ENCODE data around the gene CEP152.
A peak's percentile ranks its signal among the peaks of the same experiment; 100 is the strongest.

The CEP152 gene

DNA sequence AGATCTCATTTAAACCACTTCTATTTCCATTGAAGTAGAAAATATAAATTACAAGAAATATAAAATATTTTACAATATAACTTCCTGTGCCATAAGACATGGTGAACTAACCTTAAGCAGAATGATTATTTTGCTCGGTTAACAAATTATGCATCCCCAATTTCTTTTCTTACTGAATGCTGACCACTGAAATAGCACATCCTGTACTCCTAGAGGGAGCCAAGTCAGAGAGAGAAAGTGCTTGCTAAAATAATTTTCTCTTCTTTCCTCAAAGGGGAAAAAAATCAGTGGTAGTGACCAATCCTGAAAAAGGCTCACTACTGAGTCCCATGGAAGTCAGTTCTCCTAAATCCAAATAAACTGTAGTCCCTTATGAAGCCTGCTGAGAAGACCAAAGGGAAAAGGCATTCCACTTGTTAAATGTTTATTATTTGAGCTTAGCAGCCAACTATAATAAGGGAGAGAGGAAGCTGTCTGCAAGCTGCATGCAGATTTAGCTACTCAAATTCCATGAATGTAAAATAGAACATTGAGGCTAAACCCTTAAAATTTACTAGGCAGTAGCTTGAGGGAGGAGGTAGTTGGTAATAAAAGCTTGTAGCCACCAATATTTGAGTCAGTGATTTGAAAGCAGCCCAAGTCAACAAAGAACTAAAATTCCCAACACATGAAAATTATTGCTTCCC, 33.1 kb downstream of the CEP152 start:
- no peak for DNase-seq (ENCODE audit: low read depth)

DNA sequence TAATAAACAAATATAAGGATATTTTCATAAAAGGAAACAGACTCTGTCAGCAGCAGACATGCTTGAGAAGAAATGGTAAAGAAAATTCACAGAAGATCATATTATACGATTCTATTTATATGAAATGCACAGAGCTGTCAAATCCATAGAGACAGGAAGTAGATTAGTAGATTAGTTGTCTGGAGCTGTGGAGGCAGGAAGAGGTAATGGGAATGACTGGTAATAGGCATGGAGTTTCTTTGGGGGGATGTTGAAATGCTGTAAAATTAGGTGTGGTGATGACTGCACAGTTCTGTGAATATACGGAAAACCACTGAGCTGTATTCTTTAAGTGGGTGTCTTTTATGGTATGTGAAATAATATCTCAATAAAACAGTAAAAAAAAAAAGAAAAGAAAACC, 35.3 kb downstream of the CEP152 start:
- no peak for DNase-seq (ENCODE audit: low read depth)

DNA sequence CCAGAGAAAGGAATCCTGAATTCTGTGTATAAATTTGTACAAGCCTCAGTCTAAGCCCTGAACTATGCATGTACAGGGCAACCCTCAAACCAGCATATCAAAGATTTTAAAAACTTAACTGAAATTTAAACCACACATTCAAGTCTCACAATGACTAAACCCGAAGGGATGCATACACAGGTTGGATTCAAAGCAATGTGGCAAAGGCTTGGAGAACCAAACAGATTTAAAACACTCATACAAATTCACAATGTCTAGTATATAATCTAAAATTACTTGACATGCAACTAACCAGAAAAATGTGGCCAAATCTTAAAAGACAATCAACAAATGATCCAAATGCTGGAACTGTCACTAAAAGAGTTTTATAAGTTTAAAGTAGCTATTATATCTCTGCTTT, 36.4 kb downstream of the CEP152 start:
- no peak for DNase-seq (ENCODE audit: low read depth)

DNA sequence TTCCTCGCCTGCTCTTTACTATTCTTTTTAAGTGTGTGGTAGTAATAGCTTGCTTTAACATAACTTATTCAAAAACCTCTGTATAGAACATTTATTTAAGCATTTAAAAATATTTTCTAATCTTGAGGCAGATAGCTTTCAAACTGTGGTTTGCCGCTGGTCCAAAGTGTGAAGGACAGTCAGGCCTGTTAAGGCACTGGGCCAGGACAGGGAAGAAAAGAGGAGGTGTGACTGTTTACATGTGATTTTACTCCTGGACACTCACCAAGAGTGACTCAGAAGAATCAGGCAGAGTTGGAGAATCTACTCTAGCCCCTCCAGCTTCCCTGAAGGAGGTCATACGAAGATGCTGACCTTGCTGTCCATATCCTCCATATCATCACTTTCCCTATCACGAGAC, 44.7 kb downstream of the CEP152 start:
- DNase-seq (ENCODE audit: low read depth) = no peak

DNA sequence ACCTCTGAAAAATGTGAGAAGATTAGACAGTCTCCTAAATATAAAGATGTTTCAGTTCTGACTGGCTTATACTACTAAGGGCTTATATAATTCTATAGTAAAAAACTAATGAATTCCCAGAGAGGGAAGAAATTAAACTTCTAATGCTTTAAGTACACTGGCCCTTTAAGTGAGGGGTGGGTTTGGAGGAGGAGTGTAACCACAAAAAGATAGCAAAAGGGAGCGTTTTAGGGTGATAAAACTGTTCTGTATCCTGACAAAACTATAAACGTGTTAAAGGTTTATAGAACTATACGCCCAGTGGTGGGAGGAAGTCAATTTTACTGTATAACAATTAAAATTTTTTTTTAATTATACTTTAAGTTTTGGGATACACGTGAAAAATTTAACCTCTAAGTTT, 45.8 kb downstream of the CEP152 start:
- DNase-seq (ENCODE audit: low read depth) = no peak

DNA sequence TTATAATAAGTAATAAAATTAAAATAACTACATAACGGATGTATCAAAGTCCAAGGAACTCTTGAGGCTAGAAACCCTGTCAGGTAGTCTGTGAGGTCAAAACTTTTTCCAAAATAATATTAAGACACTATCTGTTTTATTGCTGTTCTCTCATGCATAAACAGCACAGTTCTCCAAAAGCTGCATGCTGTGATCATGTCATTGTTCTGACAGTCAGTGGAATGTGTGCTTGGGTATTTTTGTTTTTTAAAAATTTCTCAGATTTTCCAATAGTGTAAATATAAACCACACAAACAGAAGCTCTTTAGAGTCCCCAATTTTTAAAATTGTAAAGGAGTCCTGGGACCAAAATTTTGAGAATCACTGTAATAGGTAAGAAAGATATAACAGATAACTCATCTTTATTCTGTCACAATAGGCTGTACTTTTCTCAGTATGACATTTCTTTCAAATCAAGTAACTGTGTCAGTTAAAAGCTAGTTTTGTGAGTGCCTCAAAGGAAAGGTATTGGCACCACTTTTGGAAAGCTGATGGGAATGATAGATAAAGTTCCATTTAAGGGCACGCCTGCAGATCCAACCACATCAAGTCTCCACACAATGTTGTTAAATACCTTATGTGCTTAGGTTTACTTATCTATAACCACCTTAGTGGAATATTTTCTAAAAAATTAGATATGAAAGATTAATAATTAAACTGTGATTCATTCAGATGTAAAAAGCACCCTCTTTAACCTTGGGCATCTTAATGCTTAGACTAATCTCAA, 49.3 kb downstream of the CEP152 start:
- no peak for DNase-seq (ENCODE audit: low read depth)

DNA sequence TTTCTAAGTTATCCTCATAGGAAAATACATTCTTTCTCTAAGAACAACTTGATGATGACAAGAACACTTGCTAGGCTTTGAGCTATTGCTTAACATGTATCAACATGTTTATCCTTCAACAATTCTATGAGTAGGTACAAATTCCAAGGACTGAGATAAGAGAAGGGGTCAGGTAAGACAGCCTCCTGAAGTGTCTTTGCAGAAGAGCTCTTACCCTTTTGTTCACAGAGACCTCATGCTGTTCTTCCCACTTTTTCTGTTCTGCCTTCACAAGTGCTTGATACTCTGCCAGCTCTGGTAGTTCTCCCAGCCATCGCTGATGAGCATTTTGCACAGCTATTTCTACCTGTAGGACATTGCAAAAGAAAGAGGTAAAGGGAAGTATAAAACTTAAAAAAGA, 50.9 kb downstream of the CEP152 start:
- DNase-seq (ENCODE audit: low read depth) = no peak

DNA sequence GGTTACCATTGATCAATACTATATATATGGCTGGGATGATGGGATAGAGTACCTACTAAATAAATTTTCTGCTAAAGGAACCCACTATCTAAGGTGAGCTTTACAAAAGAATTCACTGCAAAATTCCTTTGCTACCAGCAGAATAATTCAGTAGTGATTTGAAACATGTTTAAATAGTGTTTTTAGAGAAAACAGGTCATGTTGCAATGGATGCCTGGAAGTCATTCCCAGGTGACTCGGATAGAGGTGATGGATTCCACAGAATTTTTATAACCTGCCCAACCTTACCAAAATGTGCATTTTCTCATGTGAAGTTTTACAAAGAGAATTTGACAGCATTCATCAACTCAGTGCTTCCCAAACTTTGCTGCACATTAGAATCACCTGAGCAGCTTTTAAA, 53.2 kb downstream of the CEP152 start:
- no peak for DNase-seq (ENCODE audit: low read depth)

DNA sequence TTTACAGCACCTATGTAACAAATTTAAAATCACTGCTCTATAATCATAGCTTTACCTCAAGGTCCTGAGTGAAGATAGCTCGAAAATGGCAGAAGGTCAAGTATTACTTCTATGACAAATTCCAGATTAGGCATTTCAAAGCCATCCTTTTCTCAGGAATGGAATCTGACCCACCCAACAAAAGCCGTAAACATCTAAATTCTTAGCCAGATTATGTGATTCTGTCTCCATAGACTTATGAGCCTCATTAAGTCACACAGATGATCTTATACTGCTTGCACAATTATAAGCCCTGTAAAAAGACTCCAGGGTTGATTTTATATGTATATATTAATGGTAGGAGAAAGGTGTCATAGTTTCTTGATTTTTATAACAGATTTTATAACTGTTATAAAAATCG, 56.9 kb downstream of the CEP152 start:
- DNase-seq (ENCODE audit: low read depth) = no peak

DNA sequence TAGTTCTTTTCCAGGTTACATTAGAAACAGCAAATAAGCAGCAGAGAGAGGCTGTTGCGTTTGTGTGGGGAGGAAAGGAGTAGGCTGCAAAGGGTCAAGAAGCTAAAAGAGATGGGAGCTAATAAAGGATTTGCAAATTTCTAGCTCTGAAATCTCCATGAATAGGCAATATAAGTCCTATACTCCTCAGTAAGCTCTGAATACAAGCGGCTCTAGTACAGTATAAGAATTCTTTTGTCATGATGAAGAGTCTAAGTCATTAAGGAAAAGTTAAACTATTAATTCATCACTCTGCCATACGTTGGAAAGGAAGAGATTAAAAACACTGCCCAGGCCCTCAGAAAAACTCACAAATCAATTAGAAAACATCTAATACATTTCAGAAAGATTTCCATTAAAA, 59.3 kb downstream of the CEP152 start:
- DNase-seq (ENCODE audit: low read depth) = no peak

DNA sequence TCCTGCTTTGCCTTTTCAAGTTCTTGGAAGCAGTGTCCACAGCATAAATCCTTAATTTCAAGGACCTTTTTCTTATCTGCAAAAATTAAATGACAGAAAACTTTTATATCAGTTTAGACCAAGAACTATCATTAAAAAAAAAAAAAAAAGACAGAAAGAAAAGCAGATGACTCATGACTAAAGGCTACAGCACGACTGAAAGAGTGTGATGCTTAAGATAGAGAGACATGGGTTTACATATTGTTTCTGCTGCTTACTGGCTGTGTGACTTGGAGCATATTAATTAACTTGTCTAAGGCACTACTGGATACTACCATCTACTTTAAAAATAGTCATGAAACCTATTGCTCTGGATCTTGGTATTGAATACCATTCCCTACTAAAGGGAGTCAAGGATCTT, 62.3 kb downstream of the CEP152 start:
- DNase-seq (ENCODE audit: low read depth) = peak; percentile 20

DNA sequence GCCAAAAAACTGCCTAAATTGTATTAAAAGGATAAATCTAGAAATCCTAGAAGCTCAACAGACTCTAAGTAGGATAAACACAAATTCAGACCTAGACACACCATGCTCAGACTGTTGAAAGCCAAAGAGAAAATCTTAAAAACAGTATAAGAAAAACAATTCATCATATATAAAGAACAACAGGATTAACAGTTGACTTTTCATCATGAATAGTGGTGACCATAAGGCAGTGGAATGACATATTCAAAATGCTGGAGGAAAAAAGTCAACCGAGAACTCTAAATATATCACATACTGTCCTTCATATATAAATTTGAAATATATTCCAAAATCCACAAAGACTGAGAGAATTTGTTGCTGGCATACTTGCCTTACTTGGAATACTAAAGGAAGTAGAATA, 77.3 kb downstream of the CEP152 start:
- no peak for DNase-seq (ENCODE audit: low read depth)

DNA sequence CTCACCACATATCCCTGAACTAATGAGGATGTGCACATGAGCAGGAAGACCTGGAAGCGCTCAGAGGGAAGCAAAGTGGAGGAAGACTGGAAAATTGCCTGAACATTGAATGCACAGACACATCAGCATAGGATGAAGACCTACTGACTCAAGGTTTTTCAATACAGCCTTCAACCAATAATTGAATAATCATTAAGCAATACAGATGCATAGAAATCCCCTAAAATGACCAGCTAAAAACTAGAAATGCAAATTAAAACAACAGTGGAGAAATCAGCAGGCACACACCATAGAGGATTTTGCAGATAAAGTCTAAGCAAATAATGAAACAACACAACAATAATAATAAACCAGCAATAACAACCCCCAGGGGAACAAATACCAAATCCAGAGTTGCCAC, 80.4 kb downstream of the CEP152 start:
- no peak for DNase-seq (ENCODE audit: low read depth)

DNA sequence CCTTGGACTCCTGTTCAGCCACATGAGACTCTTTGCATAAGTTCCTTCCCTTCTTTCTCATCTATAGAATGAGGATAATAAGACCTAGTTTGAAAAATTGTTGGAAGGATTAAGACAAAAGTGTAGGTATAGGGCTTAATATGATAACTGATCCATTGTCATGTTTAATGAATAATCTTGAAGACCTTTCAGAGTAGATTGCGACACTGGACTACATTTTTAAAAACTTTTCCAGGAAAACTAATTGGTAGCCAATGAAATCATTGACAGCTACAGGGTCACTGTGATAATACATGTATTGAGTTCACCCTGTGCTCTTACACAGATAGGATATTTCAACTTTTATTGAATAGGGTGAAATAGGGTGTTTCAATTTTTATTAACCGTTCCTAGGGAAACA, 86.9 kb downstream of the CEP152 start:
- DNase-seq (ENCODE audit: low read depth) = no peak

DNA sequence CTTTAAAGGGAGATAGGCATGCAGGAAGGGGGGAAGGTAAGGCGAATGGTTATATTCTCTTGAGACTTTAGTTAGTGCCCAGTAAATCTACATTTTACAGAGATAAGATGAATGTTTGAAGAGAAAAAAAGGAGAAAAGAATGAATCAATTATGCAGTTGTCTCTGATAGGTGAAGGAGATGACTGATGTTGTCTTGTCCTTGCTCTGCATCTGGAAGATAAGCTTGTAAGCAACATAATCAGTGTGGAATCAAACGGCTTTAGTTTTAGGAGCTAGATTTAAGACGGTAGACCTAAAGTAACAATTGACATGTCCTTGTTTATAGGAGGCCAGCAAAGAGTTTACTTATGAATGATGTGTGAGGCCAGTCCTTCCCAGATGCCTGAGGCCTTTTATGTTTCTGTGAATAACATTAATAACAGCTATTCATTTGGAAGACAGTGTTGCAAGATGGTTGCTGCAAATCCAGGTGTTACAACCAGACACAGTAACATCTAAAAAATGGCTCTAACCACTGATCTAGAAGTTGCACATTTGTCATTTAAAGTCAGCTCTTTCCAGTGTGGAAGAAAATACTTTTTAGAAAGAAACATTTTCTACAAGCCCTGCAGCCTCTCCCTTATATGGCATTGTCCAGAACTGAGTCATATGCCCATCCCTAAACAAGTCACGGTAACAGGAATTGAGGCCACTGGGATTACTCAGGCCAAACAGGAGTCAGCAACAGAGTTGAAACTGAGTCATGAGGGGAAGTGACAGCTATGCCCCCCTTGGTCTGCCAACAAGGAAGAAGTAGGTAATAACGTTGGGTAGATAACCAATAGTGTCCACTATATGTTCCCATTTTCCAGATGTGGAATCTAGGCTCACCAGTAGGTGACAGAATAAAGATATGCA, 87.9 kb downstream of the CEP152 start:
- no peak for DNase-seq (ENCODE audit: low read depth)

DNA sequence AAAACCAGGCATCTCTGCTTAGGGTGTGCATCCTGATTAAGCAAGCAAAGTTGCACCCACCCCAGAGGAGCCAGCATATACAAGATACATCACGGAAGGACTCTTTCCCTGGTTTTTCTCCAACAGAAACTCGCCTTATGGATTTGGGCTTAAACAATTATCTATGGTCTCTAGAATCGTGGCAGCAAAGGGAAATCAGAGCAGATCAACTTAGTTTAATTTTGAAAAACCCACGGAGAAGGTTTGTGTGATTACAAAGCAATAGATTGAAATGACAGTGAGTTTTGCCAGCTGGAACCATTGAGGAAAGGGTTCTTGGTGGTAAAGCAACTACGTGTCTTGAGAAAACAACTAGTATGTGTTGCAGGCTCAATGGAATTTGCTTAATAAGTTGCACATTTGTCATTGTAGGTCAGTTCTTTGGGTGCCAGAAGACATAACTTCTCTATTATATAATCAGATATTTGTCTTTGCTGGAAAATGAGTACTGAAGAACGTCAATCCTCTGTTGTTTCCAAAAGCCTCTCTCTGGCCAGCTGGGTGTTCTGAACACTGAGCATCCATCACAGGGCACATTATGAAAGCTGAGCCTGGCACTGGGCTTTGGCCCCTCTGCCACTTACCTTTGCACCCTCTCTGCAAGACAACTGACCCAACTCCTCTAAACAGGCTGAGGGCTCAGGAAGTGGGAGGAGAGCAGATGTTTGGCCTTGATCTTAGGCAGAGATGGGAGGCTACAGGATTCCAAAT, 89.6 kb downstream of the CEP152 start:
- no peak for DNase-seq (ENCODE audit: low read depth)

DNA sequence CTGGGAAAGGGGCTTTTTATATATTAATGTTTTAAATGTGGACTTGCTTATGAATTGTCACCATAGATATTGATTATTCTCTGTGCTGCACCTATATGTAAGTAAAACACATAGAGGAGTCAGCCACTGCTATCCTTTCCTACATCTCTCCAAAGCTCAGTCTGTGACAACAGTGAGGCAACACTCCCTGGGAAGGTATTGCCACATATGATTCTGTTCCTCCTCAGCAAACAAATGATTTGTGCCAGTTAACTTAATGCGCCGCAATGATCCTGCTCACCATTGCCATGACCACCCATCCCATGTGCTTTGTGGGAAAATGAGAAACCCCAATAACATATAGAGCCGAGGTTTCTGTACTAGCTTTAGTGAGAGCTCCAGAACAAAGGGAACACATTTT, 90.2 kb downstream of the CEP152 start:
- DNase-seq (ENCODE audit: low read depth) = no peak

DNA sequence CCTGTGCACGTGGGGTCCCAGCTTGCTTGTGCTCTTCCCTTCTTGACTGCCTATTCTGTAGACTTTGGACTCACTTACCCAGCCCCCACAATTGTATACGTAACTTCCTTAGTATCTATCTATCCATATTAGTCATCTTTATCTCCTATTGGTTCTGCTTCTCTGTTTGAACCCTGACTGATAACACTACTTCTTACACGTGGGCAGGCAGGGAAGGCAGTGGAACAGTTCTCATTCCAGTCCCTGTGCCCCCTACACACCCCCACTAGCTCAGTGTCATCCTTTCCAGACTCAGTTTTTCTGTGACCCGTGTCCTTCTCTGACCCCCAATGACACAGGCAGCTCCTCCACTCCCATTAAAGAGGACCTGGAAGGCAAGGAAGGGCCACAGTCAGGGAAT, 91.2 kb downstream of the CEP152 start:
- DNase-seq (ENCODE audit: low read depth) = no peak

DNA sequence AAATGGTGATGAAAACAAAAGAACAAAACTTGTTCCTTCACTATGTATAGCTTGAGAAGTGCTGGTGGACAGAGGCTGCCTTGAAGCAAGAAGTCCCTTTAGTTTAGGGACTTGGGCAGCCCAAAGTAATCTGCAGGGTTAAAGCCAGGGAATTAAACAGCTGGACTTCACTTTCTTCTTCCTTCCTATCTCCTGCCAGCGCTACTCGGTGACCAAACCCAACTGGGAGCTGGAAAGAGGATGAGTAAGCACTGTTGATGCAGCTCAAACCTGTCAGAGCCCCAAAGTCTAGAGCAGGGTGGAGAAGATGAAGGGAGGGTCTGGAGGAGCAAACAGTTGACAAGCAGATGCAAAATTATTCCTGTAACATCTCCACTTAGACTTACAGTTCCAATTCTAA, 92.2 kb downstream of the CEP152 start:
- no peak for DNase-seq (ENCODE audit: low read depth)

DNA sequence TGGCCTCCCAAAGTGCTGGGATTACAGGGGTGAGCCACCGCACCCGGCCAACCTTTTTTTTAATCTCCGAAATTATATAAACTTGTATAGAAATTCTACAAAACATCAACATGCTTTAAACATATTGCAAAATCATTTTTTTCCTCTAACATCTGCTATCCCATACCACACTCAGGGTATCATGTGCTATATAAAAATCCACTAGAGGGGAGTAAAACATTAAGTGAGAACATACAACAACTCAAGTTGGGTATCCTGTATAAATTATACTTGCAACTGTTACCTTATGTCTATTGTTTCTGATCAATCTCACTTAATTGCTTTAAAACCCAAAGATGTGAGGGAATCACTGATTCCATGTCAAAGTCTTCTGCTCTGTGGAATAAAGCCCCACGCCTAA, 93.4 kb downstream of the CEP152 start:
- no peak for DNase-seq (ENCODE audit: low read depth)

DNA sequence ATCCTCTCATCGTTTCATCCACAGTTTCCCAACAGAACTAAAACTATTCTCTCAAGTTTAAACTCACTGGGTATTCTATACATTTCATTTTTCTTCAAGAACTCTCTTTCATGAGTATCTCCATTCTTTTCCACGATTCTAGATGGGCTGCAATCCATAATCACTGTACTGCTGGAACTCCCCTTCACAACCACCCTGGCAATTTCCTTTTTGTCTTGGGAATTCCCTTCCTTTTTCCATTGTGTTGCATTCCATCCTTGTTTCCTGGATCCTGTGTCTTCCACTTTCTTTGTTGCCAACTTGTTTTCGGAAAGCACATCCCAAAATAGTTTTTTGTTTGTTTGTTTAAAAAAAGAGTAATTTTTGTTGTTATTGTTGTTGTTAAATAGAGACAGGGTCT, 98.3 kb downstream of the CEP152 start:
- DNase-seq (ENCODE audit: low read depth) = no peak

DNA sequence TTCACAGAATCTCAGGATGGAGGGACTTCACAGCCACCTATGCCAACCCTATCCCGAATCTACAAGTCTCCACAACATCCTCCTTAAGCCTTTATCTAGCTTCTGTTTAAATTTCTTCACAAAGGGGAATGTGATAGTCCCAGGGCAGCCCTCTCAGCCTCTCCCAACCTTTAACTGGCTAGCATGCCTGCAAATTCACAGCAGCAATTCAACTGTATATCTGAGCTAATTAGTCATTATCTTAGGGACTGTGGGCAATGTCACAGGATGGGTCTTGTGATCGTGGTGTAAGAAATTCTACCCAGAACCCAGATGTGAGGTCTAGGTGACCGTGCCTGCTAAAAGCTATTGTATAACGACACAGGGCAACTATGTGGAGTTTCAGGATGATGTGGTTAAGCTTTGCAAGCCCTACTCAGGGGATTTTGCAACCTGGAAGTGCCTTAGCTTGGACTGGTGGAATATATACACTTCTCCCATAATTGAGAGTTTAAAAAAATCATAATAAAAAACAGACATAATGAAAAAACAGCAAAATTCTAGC, 99.8 kb downstream of the CEP152 start:
- DNase-seq (ENCODE audit: low read depth) = no peak

Measured in non-pigmented ciliary epithelial cell (primary cell).